ENCODE results near the gene DTYMK.
A peak's percentile ranks its signal among the peaks of the same experiment; 100 is the strongest.

DTYMK gene

DNA sequence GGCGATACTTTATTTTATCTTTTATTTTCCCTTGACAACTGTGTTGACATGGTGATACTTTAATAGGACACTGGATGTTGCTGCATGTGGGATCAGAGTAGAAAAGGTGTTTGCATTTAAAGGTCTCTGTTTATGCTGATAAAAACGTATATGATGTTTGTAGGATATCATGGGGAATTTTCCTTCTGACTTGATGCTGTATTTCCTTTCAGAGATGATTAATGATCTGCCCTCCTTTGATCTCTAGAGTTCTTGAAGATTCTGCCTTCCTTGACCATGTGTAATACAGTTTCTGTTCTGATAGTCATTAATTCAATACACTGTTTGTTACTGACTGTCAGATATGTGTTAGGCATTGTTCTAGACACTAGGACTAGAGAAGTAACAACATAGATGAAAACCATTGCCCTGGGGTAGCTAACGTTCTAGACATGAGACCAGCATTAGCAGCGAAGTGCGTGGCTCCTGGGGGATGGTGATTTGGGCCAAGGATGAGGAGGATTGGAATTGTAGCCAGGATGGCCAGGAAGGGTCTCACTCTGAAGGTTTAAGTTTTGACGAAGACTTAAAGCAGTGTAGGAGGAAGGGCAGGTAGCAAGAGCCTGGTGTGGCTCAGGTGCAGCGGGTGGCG lies 46.3 kb downstream of the DTYMK start:
- TF ChIP-seq, protein P1, sequence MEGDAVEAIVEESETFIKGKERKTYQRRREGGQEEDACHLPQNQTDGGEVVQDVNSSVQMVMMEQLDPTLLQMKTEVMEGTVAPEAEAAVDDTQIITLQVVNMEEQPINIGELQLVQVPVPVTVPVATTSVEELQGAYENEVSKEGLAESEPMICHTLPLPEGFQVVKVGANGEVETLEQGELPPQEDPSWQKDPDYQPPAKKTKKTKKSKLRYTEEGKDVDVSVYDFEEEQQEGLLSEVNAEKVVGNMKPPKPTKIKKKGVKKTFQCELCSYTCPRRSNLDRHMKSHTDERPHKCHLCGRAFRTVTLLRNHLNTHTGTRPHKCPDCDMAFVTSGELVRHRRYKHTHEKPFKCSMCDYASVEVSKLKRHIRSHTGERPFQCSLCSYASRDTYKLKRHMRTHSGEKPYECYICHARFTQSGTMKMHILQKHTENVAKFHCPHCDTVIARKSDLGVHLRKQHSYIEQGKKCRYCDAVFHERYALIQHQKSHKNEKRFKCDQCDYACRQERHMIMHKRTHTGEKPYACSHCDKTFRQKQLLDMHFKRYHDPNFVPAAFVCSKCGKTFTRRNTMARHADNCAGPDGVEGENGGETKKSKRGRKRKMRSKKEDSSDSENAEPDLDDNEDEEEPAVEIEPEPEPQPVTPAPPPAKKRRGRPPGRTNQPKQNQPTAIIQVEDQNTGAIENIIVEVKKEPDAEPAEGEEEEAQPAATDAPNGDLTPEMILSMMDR (IDR thresholded peaks at IDR 0.05; ENCODE audit: low read depth, low read length, missing control alignments): no peak
- in situ Hi-C loops (cut with HindIII; ENCODE audit: low pct_ligation_motif_present, low sequenced_read_pairs): no loop called here
- H3K27ac ChIP-seq: no peak overlapping the region
- H3K4me3 ChIP-seq (ENCODE audit: low read depth, low read length): no peak overlapping the region
- H3K36me3 ChIP-seq (replicated peaks): peaks cover 9% of the 10 kb centered on the region
- no peak for DNase-seq
- no peaks in the 10 kb centered on the region for H3K27me3 ChIP-seq (replicated peaks)

DNA sequence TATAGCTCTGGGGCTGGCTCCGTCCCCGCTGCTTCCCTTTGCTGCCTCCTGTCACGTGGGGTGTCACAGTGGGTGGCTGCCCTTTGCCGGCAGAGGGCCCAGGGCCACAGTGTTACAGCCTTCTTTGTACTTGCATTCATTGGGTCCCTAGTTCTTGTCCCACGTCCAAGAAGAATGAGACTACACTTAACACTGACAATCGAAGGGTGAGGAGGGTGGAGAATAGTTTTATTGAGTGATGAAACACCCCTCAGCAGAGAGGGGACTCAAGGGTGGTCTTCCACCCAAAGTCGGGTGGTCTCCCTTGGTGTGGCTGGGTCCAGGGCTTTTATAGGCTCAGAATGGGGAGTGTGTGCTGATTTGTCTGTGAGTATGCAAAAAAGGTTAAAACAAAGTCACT lies 47.2 kb downstream of the DTYMK start:
- in situ Hi-C loops (cut with HindIII; ENCODE audit: low pct_ligation_motif_present, low sequenced_read_pairs): no loop called here
- H3K27me3 ChIP-seq (replicated peaks): no peaks in the 10 kb centered on the region
- peaks cover 9% of the 10 kb centered on the region for H3K36me3 ChIP-seq (replicated peaks)
- H3K4me3 ChIP-seq (ENCODE audit: low read depth, low read length): no peak overlapping the region
- no peak for DNase-seq
- H3K27ac ChIP-seq: no peak overlapping the region
- TF ChIP-seq, protein P1 (IDR thresholded peaks at IDR 0.05; ENCODE audit: low read depth, low read length, missing control alignments): no peak

DNA sequence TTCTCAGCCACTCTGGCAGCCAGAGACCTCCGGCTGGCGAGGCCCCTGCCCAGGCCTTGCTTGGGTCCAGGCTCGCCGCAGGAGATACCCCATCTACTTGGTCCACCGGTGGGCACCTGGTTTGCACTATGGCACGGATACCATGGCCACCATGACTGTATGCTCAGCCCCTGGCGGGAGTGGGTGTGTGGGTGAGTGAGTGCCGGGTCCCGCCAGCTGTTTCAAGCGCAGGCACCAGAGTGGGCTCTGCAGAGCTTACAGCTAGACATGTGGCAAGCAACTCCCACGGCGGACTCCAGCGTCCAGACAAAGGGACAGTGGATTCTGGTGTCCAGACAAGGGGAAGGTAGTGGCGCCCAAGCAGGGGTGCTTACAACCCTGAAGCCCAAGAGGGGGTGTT lies 47.7 kb downstream of the DTYMK start:
- Histone ChIP-seq H3K36me3 (replicated peaks) (peaks cover 9% of the 10 kb centered on the region), H3K27me3 (replicated peaks) (no peaks in the 10 kb centered on the region), H3K27ac (no peak overlapping the region), H3K4me3 (ENCODE audit: low read depth, low read length) (no peak overlapping the region)
- TF ChIP-seq, protein P1 (IDR thresholded peaks at IDR 0.05; ENCODE audit: low read depth, low read length, missing control alignments): no peak
- DNase-seq: no peak
- in situ Hi-C loops (cut with HindIII; ENCODE audit: low pct_ligation_motif_present, low sequenced_read_pairs): no loop called here

DNA sequence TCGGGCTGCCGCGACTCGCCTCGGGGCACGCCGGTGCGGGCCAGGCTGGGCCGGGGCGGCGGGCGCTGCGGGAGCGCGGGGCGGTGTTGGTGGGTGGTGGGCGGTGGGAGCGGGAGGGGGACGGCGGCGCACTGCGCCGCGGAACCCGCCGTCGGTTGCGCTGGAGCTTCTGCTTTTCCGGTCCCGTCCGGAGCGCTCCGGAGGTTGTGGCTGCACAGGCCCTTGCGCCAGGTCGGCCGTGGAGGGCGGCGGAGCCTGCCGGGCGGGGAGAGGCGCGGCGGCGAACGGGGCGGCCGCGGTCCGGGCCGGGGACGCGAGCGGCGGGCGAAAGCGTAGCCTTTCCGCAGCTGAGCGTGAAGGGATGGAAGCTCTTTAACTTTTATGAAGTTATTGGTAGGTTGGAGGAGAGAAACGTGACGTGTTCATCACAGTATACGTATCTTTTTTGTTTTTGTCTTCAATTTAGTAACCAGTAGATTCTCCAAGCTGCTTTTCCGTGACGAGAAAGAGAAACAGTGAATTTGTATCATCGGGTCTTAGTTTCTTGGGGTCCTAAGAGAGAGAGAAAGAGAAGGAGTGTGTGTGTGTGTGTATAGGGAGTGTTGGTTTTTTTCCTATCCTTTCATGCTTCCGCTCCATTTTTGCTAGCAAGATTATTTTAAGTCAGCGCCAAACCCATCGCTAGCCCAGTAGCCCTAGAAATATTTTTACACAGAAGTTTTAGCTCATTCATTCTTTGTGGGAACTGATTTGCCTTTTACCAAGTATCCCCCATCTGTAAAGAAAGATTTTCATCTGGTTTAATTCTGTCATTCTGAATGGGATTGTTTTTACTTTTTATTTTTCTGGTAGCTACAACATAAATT lies 48.6 kb downstream of the DTYMK start:
- H3K4me3 ChIP-seq (ENCODE audit: low read depth, low read length): peak overlapping the region; percentile 91
- H3K36me3 ChIP-seq (replicated peaks): peaks cover 16% of the 10 kb centered on the region
- peak overlapping the region; percentile 96 for H3K27ac ChIP-seq
- TF ChIP-seq, protein P1 (IDR thresholded peaks at IDR 0.05; ENCODE audit: low read depth, low read length, missing control alignments): no peak
- in situ Hi-C loops (cut with HindIII; ENCODE audit: low pct_ligation_motif_present, low sequenced_read_pairs): no loop called here
- no peaks in the 10 kb centered on the region for H3K27me3 ChIP-seq (replicated peaks)
- DNase-seq: no peak

DNA sequence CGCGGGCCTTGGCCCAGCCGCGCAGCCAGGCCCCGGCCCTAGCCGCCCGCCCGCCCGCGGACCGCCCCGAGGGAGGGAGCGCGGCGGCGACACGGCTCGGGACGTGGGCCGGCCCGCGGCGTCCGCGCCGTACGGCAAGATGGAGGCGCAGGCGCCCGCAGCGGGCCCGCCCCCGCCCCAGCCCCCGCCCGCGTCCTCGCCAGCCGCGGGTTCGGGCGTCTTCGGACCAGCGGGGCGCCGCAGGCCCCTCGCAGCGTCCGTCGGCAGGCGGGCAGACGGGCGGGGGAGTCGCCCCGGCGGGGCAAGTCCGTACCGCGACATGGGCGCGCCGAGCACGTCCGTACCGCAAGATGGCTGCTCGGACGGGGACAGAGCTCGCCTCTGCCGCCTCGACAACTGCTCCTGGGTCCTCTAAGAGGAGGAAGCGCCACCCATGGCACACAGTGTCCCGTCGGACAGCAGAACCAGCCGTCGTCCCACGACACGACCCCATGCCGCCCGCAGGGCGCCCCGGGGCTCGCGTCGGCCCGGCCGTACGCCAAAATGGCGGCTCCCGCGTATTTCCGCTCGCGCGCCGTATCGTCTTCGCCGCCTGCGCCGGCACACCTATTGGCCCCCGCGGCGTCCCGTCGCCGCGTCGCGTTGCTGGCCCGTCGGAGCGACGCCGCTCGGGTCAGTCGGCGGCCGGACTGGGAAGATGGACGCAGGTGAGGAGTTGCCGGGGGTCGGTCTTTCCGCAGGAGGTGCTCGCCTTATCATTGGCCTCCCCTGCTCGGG lies 49.4 kb downstream of the DTYMK start, which contains the start of the genes ATG4B and THAP4:
Gene ATG4B, plus strand, starts transcription at position 676 of the 777 bp plus-strand sequence. Its CDS starts 22 bp downstream, at position 698.
Gene THAP4, minus strand, starts transcription at position 141 of the 777 bp plus-strand sequence. CDS start 141 bp downstream, outside the sequence.
- in situ Hi-C loops (cut with HindIII; ENCODE audit: low pct_ligation_motif_present, low sequenced_read_pairs): no loop called here
- H3K36me3 ChIP-seq (replicated peaks): peaks cover 25% of the 10 kb centered on the region
- DNase-seq: peak; percentile 64
- peak within 1 kb of the TSS; percentile 96 for H3K27ac ChIP-seq
- H3K27me3 ChIP-seq (replicated peaks): no peaks in the 10 kb centered on the region
- TF ChIP-seq, protein P1 (IDR thresholded peaks at IDR 0.05; ENCODE audit: low read depth, low read length, missing control alignments): no peak
- peak within 1 kb of the TSS; percentile 91 for H3K4me3 ChIP-seq (ENCODE audit: low read depth, low read length)

Data from brain microvascular endothelial cell (primary cell).